OCI-LY7 (cell line): ENCODE results near the gene PKLR. TPM values are rescaled to one million over a fixed set of nuclear protein-coding genes. Genes with fewer than 3 reads are reported as not detected.

ENCODE experiments used
- BruUV-seq: library from RNA; stranded (reverse); fragments of 400-500 nt; replicated peaks from 2 replicates; lab custom pipeline; 2021; lab: Mats Ljungman, UMichigan
- CTCF ChIA-PET: fragments of 300-600 bp; sonication (Branson Sonifier 250); formaldehyde crosslinking; loops from one replicate; lab custom pipeline; 2022; ENCODE audit warnings: antibody characterized with exemption; ENCODE audit not compliant: unreplicated experiment; lab: Charles Lee
- POLR2A ChIA-PET: fragments of 300-600 bp; sonication (Branson Sonifier 250); formaldehyde crosslinking; loops from one replicate; lab custom pipeline; 2022; ENCODE audit warnings: antibody characterized with exemption; lab: Charles Lee
- DNase-seq: peaks from one replicate; pipeline ENCODE4 v3.0.0-alpha.2; 2015; ENCODE audit warnings: low spot score
- H2AFZ ChIP-seq: fragments of 200-600 bp; sonication (generic), shearing (Covaris generic); 2 replicates; pipeline ENCODE4 v1.6.1; 2014; ENCODE audit warnings: mild to moderate bottlenecking, antibody characterized with exemption, low read length, moderate library complexity
- H3K27ac ChIP-seq: fragments of 200-600 bp; sonication (generic); 2 replicates; pipeline ENCODE4 v1.5.1; 2014; ENCODE audit warnings: mixed run types, low read depth, mild to moderate bottlenecking, moderate library complexity, low read length, inconsistent platforms; ENCODE audit not compliant: poor library complexity, severe bottlenecking
- H3K36me3 ChIP-seq: fragments of 200-600 bp; sonication (generic); 2 replicates; pipeline ENCODE4 v1.6.1; 2014; ENCODE audit warnings: mild to moderate bottlenecking, antibody characterized with exemption, low read length, moderate library complexity, mixed read lengths; ENCODE audit not compliant: insufficient read depth
- H3K4me1 ChIP-seq: fragments of 200-600 bp; sonication (generic); 2 replicates; pipeline ENCODE4 v1.5.1; 2014; ENCODE audit warnings: mild to moderate bottlenecking, low read length; ENCODE audit not compliant: insufficient read depth, poor library complexity, severe bottlenecking
- H3K4me2 ChIP-seq: fragments of 200-600 bp; sonication (generic); 2 replicates; pipeline ENCODE4 v1.6.1; 2014; ENCODE audit warnings: mild to moderate bottlenecking, low read length
- H3K4me3 ChIP-seq: fragments of 200-600 bp; sonication (generic); 2 replicates; pipeline ENCODE4 v1.5.1; 2014; ENCODE audit warnings: mild to moderate bottlenecking, low read depth, low read length; ENCODE audit not compliant: poor library complexity, severe bottlenecking
- H3K79me2 ChIP-seq: fragments of 200-600 bp; sonication (generic); 2 replicates; pipeline ENCODE4 v1.6.1; 2016; ENCODE audit warnings: low read depth, mild to moderate bottlenecking, low read length, moderate library complexity, mixed read lengths; ENCODE audit not compliant: insufficient read depth
- H3K9me2 ChIP-seq: fragments of 200-600 bp; sonication (generic); 2 replicates; pipeline ENCODE4 v1.6.1; 2016; ENCODE audit warnings: mild to moderate bottlenecking, low read length, mixed read lengths; ENCODE audit not compliant: insufficient read depth
- H3K9me3 ChIP-seq: fragments of 200-600 bp; sonication (generic); 2 replicates; pipeline ENCODE4 v1.6.1; 2014; ENCODE audit warnings: mild to moderate bottlenecking, mixed run types, low read length, mixed read lengths
- H4K20me1 ChIP-seq: fragments of 200-600 bp; sonication (generic); 2 replicates; pipeline ENCODE4 v1.6.1; 2014; ENCODE audit warnings: mild to moderate bottlenecking, antibody characterized with exemption, low read length, moderate library complexity, mixed read lengths; ENCODE audit not compliant: insufficient read depth
- CTCF ChIP-seq: fragments of 200-600 bp; sonication (generic); conservative IDR thresholded peaks from 2 replicates; pipeline ENCODE4 v1.5.1; 2014; ENCODE audit warnings: mild to moderate bottlenecking, antibody characterized with exemption, low read length, moderate library complexity, mixed read lengths
- EZH2phosphoT487 ChIP-seq: fragments of 200-600 bp; sonication (generic); IDR thresholded peaks from 2 replicates; pipeline ENCODE4 v1.6.1; 2018; ENCODE audit warnings: low read depth, borderline replicate concordance, mild to moderate bottlenecking, mixed run types, antibody characterized with exemption, low read length, moderate library complexity, mixed read lengths
- intact Hi-C: fragments of 100-400 bp; cut with micrococcal nuclease; formaldehyde crosslinking; loops from one replicate; pipeline ENCODE4 v1.10.0; 2022; ENCODE audit not compliant: unreplicated experiment
- total RNA-seq, 2 experiments: library from RNA; depleted of rRNA in 1 of 2; stranded (reverse); fragments of >200 nt in 1 of 2; shearing (Covaris generic) in 1 of 2; gene quantifications; 2 replicates each; pipeline ENCODE4 v1.2.3, GENCODE V29; 2014 to 2022

PKLR gene
- total RNA-seq, 2 experiments from 2014 or later, result 0.19 to 0.51 TPM

- no peak overlapping the region for H3K27ac ChIP-seq
- peaks cover 4% of the 10 kb centered on the region for H3K4me1 ChIP-seq
- no peak for TF ChIP-seq CTCF
- no peak for TF ChIP-seq EZH2phosphoT487
- BruUV-seq, result no TSS peak
- H2AFZ ChIP-seq, result no peak overlapping the region
- no peaks in the 10 kb centered on the region for H4K20me1 ChIP-seq
- ChIA-PET POLR2A (no interaction called here), CTCF (interaction anchor here (0.8 kb wide), 1 partner anchor 77 kb away, joined by 4 read pairs; no protein-coding TSS in a partner anchor)
- no peaks in the 10 kb centered on the region for H3K9me2 ChIP-seq
- H3K4me2 ChIP-seq, result no peak overlapping the region
- H3K4me3 ChIP-seq, result no peak overlapping the region
- H3K79me2 ChIP-seq, result no peaks in the 10 kb centered on the region
- H3K9me3 ChIP-seq, result no peaks in the 10 kb centered on the region
- intact Hi-C loops, result no loop called here
- no peak for DNase-seq
- peaks cover 16% of the 10 kb centered on the region for H3K36me3 ChIP-seq
These were observed 26.7 kb upstream of the PKLR start for GRCh38 chr1:155327981-155328380.

- Histone ChIP-seq H3K27ac (no peak overlapping the region), H3K36me3 (peaks cover 17% of the 10 kb centered on the region), H3K4me2 (no peak overlapping the region), H2AFZ (no peak overlapping the region), H4K20me1 (no peaks in the 10 kb centered on the region), H3K9me3 (no peaks in the 10 kb centered on the region), H3K79me2 (no peaks in the 10 kb centered on the region), H3K9me2 (no peaks in the 10 kb centered on the region), H3K4me3 (no peak overlapping the region), H3K4me1 (peaks cover 11% of the 10 kb centered on the region)
- BruUV-seq, result no TSS peak
- TF ChIP-seq EZH2phosphoT487 (no peak), CTCF (no peak)
- ChIA-PET POLR2A (no interaction called here), CTCF (interaction anchor here (0.9 kb wide), 1 partner anchor 76 kb away, joined by 3 read pairs; no protein-coding TSS in a partner anchor)
- DNase-seq, result no peak
- intact Hi-C loops, result no loop called here
These were observed 25.4 kb upstream of the PKLR start for GRCh38 chr1:155326631-155327037.

- ChIA-PET CTCF (no interaction called here), POLR2A (no interaction called here)
- H3K4me3 ChIP-seq, result no peak overlapping the region
- no peak overlapping the region for H2AFZ ChIP-seq
- no TSS peak for BruUV-seq
- no peak overlapping the region for H3K4me2 ChIP-seq
- intact Hi-C loops, result no loop called here
- DNase-seq, result no peak
- H3K36me3 ChIP-seq, result peaks cover 19% of the 10 kb centered on the region
- no peaks in the 10 kb centered on the region for H3K9me2 ChIP-seq
- H3K79me2 ChIP-seq, result no peaks in the 10 kb centered on the region
- peaks cover 11% of the 10 kb centered on the region for H3K4me1 ChIP-seq
- H3K27ac ChIP-seq, result no peak overlapping the region
- H4K20me1 ChIP-seq, result no peaks in the 10 kb centered on the region
- no peaks in the 10 kb centered on the region for H3K9me3 ChIP-seq
- no peak for TF ChIP-seq EZH2phosphoT487
- no peak for TF ChIP-seq CTCF
These were observed 24.8 kb upstream of the PKLR start for GRCh38 chr1:155326020-155326526.
